ENCODE data around the gene PROSER3. TPM values are rescaled to one million over a fixed set of nuclear protein-coding genes. Genes with fewer than 3 reads are reported as not detected.

Gene PROSER3
- total RNA-seq, 2 donors from 2014 or later, result 36.2 to 36.6 TPM

GRCh38 chr19:35736913-35737886, 20.8 kb upstream of the PROSER3 start:
- H3K9me3 ChIP-seq (ENCODE audit: control insufficient read depth, low read length, poor library complexity, severe bottlenecking), result no peaks in the 10 kb centered on the region
- Mint-ChIP-seq H3K4me1 (peaks cover 34% of the 10 kb centered on the region), H3K27me3 (no peaks in the 10 kb centered on the region), H3K36me3 (ENCODE audit: low read depth) (no peaks in the 10 kb centered on the region), H3K4me3 (peak overlapping the region; percentile 50), H3K27ac (peak overlapping the region; percentile 47)
- DNase-seq (no peak), ATAC-seq (no peak)

- Mint-ChIP-seq H3K27me3 (no peaks in the 10 kb centered on the region), H3K27ac (peak overlapping the region; percentile 66), H3K36me3 (ENCODE audit: low read depth) (peaks cover 2% of the 10 kb centered on the region), H3K4me1 (peaks cover 43% of the 10 kb centered on the region), H3K4me3 (no peak overlapping the region)
- H3K9me3 ChIP-seq (ENCODE audit: control insufficient read depth, low read length, poor library complexity, severe bottlenecking), result no peaks in the 10 kb centered on the region
- no peak for DNase-seq
- ATAC-seq, result no peak
Measured at GRCh38 chr19:35738021-35738886, 19.7 kb upstream of the PROSER3 start.

DNA sequence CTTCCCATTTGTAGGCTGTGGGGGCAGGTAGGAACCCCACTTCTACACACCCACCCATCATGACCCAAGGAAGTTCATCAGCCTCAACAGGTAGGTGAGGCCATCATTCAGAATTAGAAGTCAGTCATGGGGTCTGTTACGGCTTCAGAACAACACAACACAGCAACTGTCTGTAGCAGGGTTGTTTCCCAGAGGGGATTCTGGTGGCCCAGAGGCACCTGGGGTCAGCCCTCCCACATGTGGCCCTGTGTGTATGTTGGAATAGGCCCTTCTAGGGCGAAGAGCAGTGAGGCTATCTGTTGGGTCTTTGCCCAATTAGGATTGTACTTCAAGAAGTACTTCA, 19.1 kb upstream of the PROSER3 start:
- no peaks in the 10 kb centered on the region for H3K9me3 ChIP-seq (ENCODE audit: control insufficient read depth, low read length, poor library complexity, severe bottlenecking)
- DNase-seq (no peak), ATAC-seq (no peak)
- Mint-ChIP-seq H3K27ac (peak overlapping the region; percentile 66), H3K27me3 (no peaks in the 10 kb centered on the region), H3K4me1 (peaks cover 44% of the 10 kb centered on the region), H3K36me3 (ENCODE audit: low read depth) (peaks cover 2% of the 10 kb centered on the region), H3K4me3 (peak overlapping the region; percentile 94)

GRCh38 chr19:35739275-35740107, 18.5 kb upstream of the PROSER3 start:
- ATAC-seq (no peak), DNase-seq (no peak)
- Mint-ChIP-seq H3K27ac (peak overlapping the region; percentile 66), H3K4me3 (peak overlapping the region; percentile 94), H3K4me1 (peaks cover 44% of the 10 kb centered on the region), H3K36me3 (ENCODE audit: low read depth) (peaks cover 2% of the 10 kb centered on the region), H3K27me3 (no peaks in the 10 kb centered on the region)
- no peaks in the 10 kb centered on the region for H3K9me3 ChIP-seq (ENCODE audit: control insufficient read depth, low read length, poor library complexity, severe bottlenecking)

DNA sequence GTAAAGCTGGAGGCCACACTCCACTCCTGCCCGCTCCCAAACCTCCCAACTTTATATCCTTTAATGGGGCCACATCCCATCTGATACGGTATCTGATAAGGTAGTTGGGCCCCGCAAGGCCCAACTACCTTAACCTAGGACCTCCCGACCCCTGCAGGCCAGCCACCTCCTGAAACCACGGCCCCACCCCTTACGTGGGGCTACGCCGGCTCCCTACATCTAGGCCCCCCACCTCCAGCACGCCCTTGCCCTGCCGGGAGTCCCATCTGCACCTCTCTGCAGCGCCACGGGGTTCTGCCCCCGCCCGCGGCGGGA, 17.9 kb upstream of the PROSER3 start:
- ATAC-seq (peak; percentile 4), DNase-seq (no peak)
- Mint-ChIP-seq H3K36me3 (ENCODE audit: low read depth) (peaks cover 2% of the 10 kb centered on the region), H3K27ac (peak overlapping the region; percentile 100), H3K4me3 (peak overlapping the region; percentile 94), H3K4me1 (peaks cover 47% of the 10 kb centered on the region), H3K27me3 (no peaks in the 10 kb centered on the region)
- no peaks in the 10 kb centered on the region for H3K9me3 ChIP-seq (ENCODE audit: control insufficient read depth, low read length, poor library complexity, severe bottlenecking)

- H3K36me3 Mint-ChIP-seq (ENCODE audit: low read depth), result peaks cover 4% of the 10 kb centered on the region
- peak overlapping the region; percentile 94 for H3K4me3 Mint-ChIP-seq
- DNase-seq (peak; percentile 89 to 93 (median 92)), ATAC-seq (peak; percentile 67)
- H3K9me3 ChIP-seq (ENCODE audit: control insufficient read depth, low read length, poor library complexity, severe bottlenecking), result no peaks in the 10 kb centered on the region
- peak overlapping the region; percentile 100 for H3K27ac Mint-ChIP-seq
- peaks cover 50% of the 10 kb centered on the region for H3K4me1 Mint-ChIP-seq
- no peaks in the 10 kb centered on the region for H3K27me3 Mint-ChIP-seq
Measured at GRCh38 chr19:35740423-35741202, 17.4 kb upstream of the PROSER3 start.

DNA sequence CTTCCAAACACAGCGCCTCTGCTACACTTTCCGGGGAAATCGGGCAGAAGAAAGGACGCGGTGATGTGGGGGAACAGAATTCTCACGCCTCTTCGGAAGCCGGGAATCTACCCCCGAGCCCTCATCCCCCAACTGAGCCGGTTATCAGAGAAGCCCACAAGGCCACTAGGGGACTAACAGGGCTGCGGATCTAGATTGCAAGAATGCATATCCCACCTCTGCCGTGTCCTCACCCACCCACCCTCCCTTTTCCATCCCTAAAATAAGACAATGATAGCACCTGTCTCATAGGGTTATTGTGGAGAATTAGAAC, 16.8 kb upstream of the PROSER3 start:
- no peaks in the 10 kb centered on the region for H3K9me3 ChIP-seq (ENCODE audit: control insufficient read depth, low read length, poor library complexity, severe bottlenecking)
- Mint-ChIP-seq H3K27ac (peak overlapping the region; percentile 100), H3K27me3 (no peaks in the 10 kb centered on the region), H3K4me1 (peaks cover 52% of the 10 kb centered on the region), H3K4me3 (peak overlapping the region; percentile 96), H3K36me3 (ENCODE audit: low read depth) (peaks cover 4% of the 10 kb centered on the region)
- no peak for DNase-seq
- ATAC-seq, result no peak

- H3K36me3 Mint-ChIP-seq (ENCODE audit: low read depth), result peaks cover 4% of the 10 kb centered on the region
- H3K4me3 Mint-ChIP-seq, result peak within 1 kb of the TSS; percentile 96
- DNase-seq (peak in 2 of 3 donors; percentile 30 to 48), ATAC-seq (peak; percentile 6)
- H3K27me3 Mint-ChIP-seq, result no peaks in the 10 kb centered on the region
- H3K9me3 ChIP-seq (ENCODE audit: control insufficient read depth, low read length, poor library complexity, severe bottlenecking), result no peaks in the 10 kb centered on the region
- H3K4me1 Mint-ChIP-seq, result peaks cover 48% of the 10 kb centered on the region
- H3K27ac Mint-ChIP-seq, result peak within 1 kb of the TSS; percentile 100
Measured at GRCh38 chr19:35742121-35742724, 15.8 kb upstream of the PROSER3 start, which contains the start of gene IGFLR1. Gene IGFLR1, minus strand, starts transcription at chr19:35742452. Its CDS starts 1,272 bp downstream, at chr19:35741180.

DNA sequence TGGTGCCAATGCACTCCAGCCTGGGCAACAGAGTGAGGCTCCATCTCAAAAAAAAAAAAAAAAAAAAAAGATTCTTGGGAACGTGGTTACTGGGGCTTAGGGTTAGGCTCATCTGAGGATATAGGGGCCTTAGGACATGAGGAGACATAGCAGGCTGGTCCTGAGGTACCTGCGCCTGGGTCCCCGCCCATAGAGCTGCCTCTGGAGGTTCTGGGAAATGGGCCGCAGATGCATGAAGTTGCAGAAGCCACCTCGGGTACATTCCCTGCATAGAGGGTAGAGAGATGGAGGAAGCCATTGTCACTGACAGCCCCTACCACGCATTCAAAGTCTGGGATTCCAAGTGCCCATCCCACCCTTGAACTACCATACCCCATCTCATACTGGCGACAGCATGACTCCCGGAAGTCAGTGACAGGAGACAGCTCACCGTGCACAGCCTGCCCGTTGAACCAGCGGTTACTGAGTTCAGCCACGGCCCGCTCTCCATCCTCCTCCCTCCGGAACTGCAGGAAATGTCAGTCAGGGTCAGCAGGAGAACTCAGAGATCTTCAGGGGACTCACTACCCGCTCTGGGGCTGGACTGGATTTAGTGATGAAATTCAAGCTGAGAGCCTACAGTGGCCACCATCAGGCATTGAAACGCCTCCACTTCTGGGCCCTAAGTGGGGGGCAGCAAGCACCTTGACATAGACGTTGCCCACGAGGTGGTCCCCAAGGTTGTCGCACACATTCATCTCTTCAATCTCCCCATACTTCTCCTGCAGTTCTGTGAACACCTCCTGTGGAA, 14.1 kb upstream of the PROSER3 start:
- peak overlapping the region; percentile 98 for H3K4me3 Mint-ChIP-seq
- peaks cover 54% of the 10 kb centered on the region for H3K4me1 Mint-ChIP-seq
- peaks cover 4% of the 10 kb centered on the region for H3K36me3 Mint-ChIP-seq (ENCODE audit: low read depth)
- H3K9me3 ChIP-seq (ENCODE audit: control insufficient read depth, low read length, poor library complexity, severe bottlenecking), result no peaks in the 10 kb centered on the region
- peak overlapping the region; percentile 100 for H3K27ac Mint-ChIP-seq
- no peaks in the 10 kb centered on the region for H3K27me3 Mint-ChIP-seq
- DNase-seq, result no peak
- no peak for ATAC-seq

- Mint-ChIP-seq H3K27ac (peak overlapping the region; percentile 100), H3K4me3 (peak overlapping the region; percentile 98), H3K4me1 (peaks cover 57% of the 10 kb centered on the region), H3K36me3 (ENCODE audit: low read depth) (peaks cover 4% of the 10 kb centered on the region), H3K27me3 (no peaks in the 10 kb centered on the region)
- no peaks in the 10 kb centered on the region for H3K9me3 ChIP-seq (ENCODE audit: control insufficient read depth, low read length, poor library complexity, severe bottlenecking)
- ATAC-seq (peak; percentile 68), DNase-seq (peak; percentile 84 to 91 (median 85))
Measured at GRCh38 chr19:35744430-35745327, 13.3 kb upstream of the PROSER3 start.

Data from T-helper 17 cell (primary cell).